Measurements from ENCODE around the gene STC2. TPM values are rescaled to one million over a fixed set of nuclear protein-coding genes. Genes with fewer than 3 reads are reported as not detected.

Gene STC2
- total and polyA plus RNA-seq, 2 of the 8 experiments (the other 6 are each of a cell fraction or from before 2014, with no cell fraction given) = 26.4 to 53.1 TPM

DNA sequence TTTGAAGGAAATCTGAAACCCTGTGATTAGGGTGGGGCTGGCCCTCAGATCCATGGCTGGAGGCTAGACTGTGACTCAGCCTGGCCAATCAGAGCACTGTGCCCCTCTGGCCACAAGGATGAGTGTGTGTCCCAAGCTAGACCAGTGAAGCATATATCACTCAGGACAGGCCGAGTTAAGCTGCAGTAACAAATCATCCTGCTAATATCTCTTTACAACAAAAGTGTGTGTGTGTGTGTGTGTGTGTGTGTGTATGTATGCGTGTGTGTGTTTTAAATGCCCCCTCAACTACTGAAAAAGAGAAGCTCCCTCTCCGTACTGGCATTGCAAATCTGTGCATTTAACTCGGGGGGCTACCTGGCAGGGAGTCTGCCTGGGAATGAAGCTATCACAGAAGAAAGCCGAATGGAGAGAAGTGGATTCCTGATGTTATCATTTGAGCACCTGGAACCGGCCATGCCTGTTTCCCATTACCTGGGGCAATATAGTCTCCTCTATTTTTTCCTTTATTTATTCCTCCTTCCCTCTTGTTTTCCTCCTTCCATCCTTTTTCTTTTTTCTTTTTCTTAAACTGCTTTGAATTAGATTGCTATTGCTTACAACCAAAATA, 25.6 kb downstream of the STC2 start:
- WGBS, 2 experiments (ENCODE audit: extremely low coverage in 1 of 2, insufficient coverage in 1 of 2, insufficient read length in 1 of 2, insufficient replicate concordance in 2 of 2, low coverage in 1 of 2, low lambda C conversion rate in 2 of 2, missing lambda C conversion rate in 1 of 2) = 65% methylated on average over 6 of the region's 6 CpGs; no CpG with 5 or more reads in 1 of the 2 experiments
- no peak overlapping the region for H3K23ac ChIP-seq (ENCODE audit: insufficient read length)
- H3K14ac ChIP-seq (ENCODE audit: insufficient read length) = no peak overlapping the region
- no peak overlapping the region for H4K91ac ChIP-seq (replicated peaks; ENCODE audit: insufficient read length, low read length)
- H2AFZ ChIP-seq (ENCODE audit: low read length) = no peak overlapping the region
- H3K18ac ChIP-seq (ENCODE audit: extremely low read depth, low read length) = no peak overlapping the region
- no peak overlapping the region for H3K56ac ChIP-seq (replicated peaks; ENCODE audit: insufficient read length, low read depth, low read length)
- FAIRE-seq = no peak
- POLR2A ChIA-PET (ENCODE audit: partially characterized antibody) = interaction anchor here (1.5 to 25.8 kb wide), 5 partner anchors 9 to 272 kb away, joined by 3 to 536 read pairs (median 10); partner anchors contain the start of gene STC2
- H3K4me3 ChIP-seq (ENCODE audit: extremely low read depth in 1 of 4, insufficient read depth in 2 of 4, low read depth in 3 of 4, low read length in 4 of 4) = no peak overlapping the region
- no peak for DNase-seq (ENCODE audit: low read depth in 1 of 2, low spot score in 2 of 2)
- no peaks in the 10 kb centered on the region; a peak in 4 of 7 replicates for H3K27me3 ChIP-seq (replicated peaks in 1 of 4; ENCODE audit: control insufficient read depth in 3 of 4, extremely low read depth in 1 of 4, insufficient read depth in 3 of 4, low read length in 3 of 4)
- no peaks in the 10 kb centered on the region for H3K23me2 ChIP-seq (ENCODE audit: low read depth, low read length)
- H4K8ac ChIP-seq (ENCODE audit: extremely low read depth, insufficient read depth, low read length) = no peak overlapping the region
- H3K79me2 ChIP-seq (ENCODE audit: control insufficient read depth in 1 of 2, insufficient read depth in 2 of 2, low read length in 2 of 2) = no peaks in the 10 kb centered on the region
- H3K36me3 ChIP-seq (ENCODE audit: control insufficient read depth in 2 of 4, insufficient read depth in 4 of 4, low read length in 3 of 4) = no peaks in the 10 kb centered on the region
- H3K27ac ChIP-seq (ENCODE audit: low read depth, low read length) = no peak overlapping the region
- peaks cover 1 to 5% of the 10 kb centered on the region in 2 experiments; a peak in 2 of 4 replicates for H3K9me3 ChIP-seq (ENCODE audit: insufficient read depth in 2 of 2, low read depth in 1 of 2, low read length in 1 of 2)
- H3K79me1 ChIP-seq (ENCODE audit: low read depth, low read length) = no peaks in the 10 kb centered on the region
- no peak overlapping the region for H2BK20ac ChIP-seq (ENCODE audit: low read length)
- peak overlapping the region; percentile 2; the same call in 1 of the 2 replicates for H2BK5ac ChIP-seq (ENCODE audit: low read depth, low read length)
- H2BK12ac ChIP-seq (ENCODE audit: low read depth, low read length) = no peak overlapping the region
- H2BK120ac ChIP-seq (replicated peaks; ENCODE audit: low read depth, low read length) = no peak overlapping the region
- no peak overlapping the region for H2AK5ac ChIP-seq (ENCODE audit: low read depth, low read length)
- peak overlapping the region in 1 of 2 experiments; percentile 19; a peak in 2 of 4 replicates for H3K4me2 ChIP-seq (ENCODE audit: insufficient read depth in 1 of 2, low read depth in 2 of 2, low read length in 2 of 2)
- no peak overlapping the region for H3K9ac ChIP-seq (replicated peaks in 1 of 4; ENCODE audit: extremely low read depth in 1 of 4, low read depth in 3 of 4, low read length in 3 of 4)
- no peak overlapping the region for H3K4ac ChIP-seq (replicated peaks; ENCODE audit: insufficient read length, low read depth, low read length)
- H2BK15ac ChIP-seq (ENCODE audit: low read length) = no peak overlapping the region
- CTCF ChIA-PET (ENCODE audit: partially characterized antibody) = interaction anchor here (0.6 to 3.2 kb wide), 6 partner anchors 9 to 289 kb away, joined by 3 to 22 read pairs (median 4); no protein-coding TSS in a partner anchor
- no peaks in the 10 kb centered on the region for H4K20me1 ChIP-seq (replicated peaks in 1 of 2; ENCODE audit: control insufficient read depth in 1 of 2, insufficient read depth in 2 of 2, low read length in 2 of 2)
- peaks cover 15 to 32% (median 23%) of the 10 kb centered on the region in 4 experiments for H3K4me1 ChIP-seq (replicated peaks in 1 of 4; ENCODE audit: control insufficient read depth in 3 of 4, insufficient read depth in 4 of 4, low read length in 3 of 4)
- H4K5ac ChIP-seq (ENCODE audit: insufficient read length, low read depth, low read length) = no peak overlapping the region
- TF ChIP-seq CEBPB (IDR thresholded peaks at IDR 0.05; ENCODE audit: low read depth, low read length) (no peak), ASH2L (IDR thresholded peaks at IDR 0.05; ENCODE audit: low read length) (no peak), SUZ12 (IDR thresholded peaks at IDR 0.05; ENCODE audit: low read length) (no peak), POLR2A (IDR thresholded peaks at IDR 0.05; ENCODE audit: control extremely low read depth in 1 of 2, low read depth in 2 of 2, low read length in 2 of 2) (no peak), SAP30 (IDR thresholded peaks at IDR 0.05; ENCODE audit: insufficient read depth, insufficient replicate concordance, low read length) (no peak), POU5F1 (IDR thresholded peaks at IDR 0.05; ENCODE audit: low read depth, low read length) (no peak), SP1 (IDR thresholded peaks at IDR 0.05; ENCODE audit: low read depth, low read length) (no peak), MAFK (IDR thresholded peaks at IDR 0.05; ENCODE audit: low read depth, low read length) (no peak), JUND (IDR thresholded peaks at IDR 0.05; ENCODE audit: low read length) (no peak), KDM4A (IDR thresholded peaks at IDR 0.05; ENCODE audit: low read depth, low read length, severe bottlenecking) (no peak), RBBP5 (IDR thresholded peaks at IDR 0.05; ENCODE audit: borderline replicate concordance, low read depth, low read length) (no peak), RFX5 (IDR thresholded peaks at IDR 0.05; ENCODE audit: borderline replicate concordance, low read depth, low read length) (no peak), BRCA1 (IDR thresholded peaks at IDR 0.05; ENCODE audit: low read depth, low read length) (no peak), CBX5 (IDR thresholded peaks at IDR 0.05; ENCODE audit: low read depth, low read length) (no peak)
